HG03442 (cell line): ENCODE results near the gene RAB40B.

Experiments
- ATAC-seq: cut with Tn5 transposase; IDR thresholded peaks from one replicate; pipeline ENCODE4 v1.9.1; 2021; ENCODE audit warnings: mild to moderate bottlenecking, moderate library complexity; ENCODE audit not compliant: unreplicated experiment

The RAB40B gene

GRCh38 chr17:82653651-82654528 lies 44.6 kb downstream of the RAB40B start:
- no peak for ATAC-seq

- ATAC-seq = no peak
These were observed 47.8 kb downstream of the RAB40B start for GRCh38 chr17:82650723-82651122.

- no peak for ATAC-seq
These were observed 48.8 kb downstream of the RAB40B start for GRCh38 chr17:82649501-82650261.

- ATAC-seq = no peak
These were observed 49.7 kb downstream of the RAB40B start for GRCh38 chr17:82648742-82649331.

- ATAC-seq = peak; percentile 73
These were observed 50.3 kb downstream of the RAB40B start, which contains the start of gene WDR45B for GRCh38 chr17:82648165-82648668. WDR45B (minus strand) TSS chr17:82648444; CDS start chr17:82648340, 104 bp downstream.

- ATAC-seq = peak; percentile 21
These were observed 50.8 kb downstream of the RAB40B start for GRCh38 chr17:82647593-82648164.

GRCh38 chr17:82645516-82645915 lies 53.0 kb downstream of the RAB40B start:
- ATAC-seq = no peak

- ATAC-seq = no peak
These were observed 54.4 kb downstream of the RAB40B start for GRCh38 chr17:82644148-82644547.

GRCh38 chr17:82642022-82642421 lies 56.5 kb downstream of the RAB40B start:
- ATAC-seq = no peak

GRCh38 chr17:82640036-82640435 lies 58.5 kb downstream of the RAB40B start:
- no peak for ATAC-seq

GRCh38 chr17:82639628-82640027 lies 58.9 kb downstream of the RAB40B start:
- no peak for ATAC-seq

- ATAC-seq = no peak
These were observed 60.2 kb downstream of the RAB40B start for GRCh38 chr17:82638183-82638773.

- ATAC-seq = no peak
These were observed 61.6 kb downstream of the RAB40B start for GRCh38 chr17:82636626-82637598.

- no peak for ATAC-seq
These were observed 65.2 kb downstream of the RAB40B start for GRCh38 chr17:82633343-82633742.

- no peak for ATAC-seq
These were observed 66.0 kb downstream of the RAB40B start for GRCh38 chr17:82632451-82632850.

GRCh38 chr17:82631544-82631943 lies 67.0 kb downstream of the RAB40B start:
- ATAC-seq = no peak

GRCh38 chr17:82630212-82630611 lies 68.3 kb downstream of the RAB40B start:
- ATAC-seq = no peak

GRCh38 chr17:82629748-82630147 lies 68.8 kb downstream of the RAB40B start:
- ATAC-seq = no peak

GRCh38 chr17:82627405-82627804 lies 71.1 kb downstream of the RAB40B start:
- no peak for ATAC-seq
